Measurements from ENCODE around the gene ATP2A3.

The ATP2A3 gene

GRCh38 chr17:4006745-4007211 lies 42.5 kb upstream of the ATP2A3 start:
- H3K4me3 ChIP-seq (replicated peaks in 1 of 2; ENCODE audit: low read depth in 2 of 2, low read length in 2 of 2) = no peak overlapping the region
- TF ChIP-seq CTCF (IDR thresholded peaks at IDR 0.05; ENCODE audit: low read depth, low read length) = no peak
- DNase-seq (ENCODE audit: low read depth in 2 of 2) = no peak

GRCh38 chr17:4006165-4006589 lies 41.9 kb upstream of the ATP2A3 start:
- H3K4me3 ChIP-seq (replicated peaks in 1 of 2; ENCODE audit: low read depth in 2 of 2, low read length in 2 of 2) = no peak overlapping the region
- no peak for DNase-seq (ENCODE audit: low read depth in 2 of 2)
- no peak for TF ChIP-seq CTCF (IDR thresholded peaks at IDR 0.05; ENCODE audit: low read depth, low read length)

GRCh38 chr17:4005296-4006164 lies 41.3 kb upstream of the ATP2A3 start:
- DNase-seq (ENCODE audit: low read depth in 2 of 2) = no peak
- no peak for TF ChIP-seq CTCF (IDR thresholded peaks at IDR 0.05; ENCODE audit: low read depth, low read length)
- no peak overlapping the region for H3K4me3 ChIP-seq (replicated peaks in 1 of 2; ENCODE audit: low read depth in 2 of 2, low read length in 2 of 2)

- no peak overlapping the region for H3K4me3 ChIP-seq (replicated peaks in 1 of 2; ENCODE audit: low read depth in 2 of 2, low read length in 2 of 2)
- peak; percentile 34 for TF ChIP-seq CTCF (IDR thresholded peaks at IDR 0.05; ENCODE audit: low read depth, low read length)
- DNase-seq (ENCODE audit: low read depth in 2 of 2) = peak; percentile 33 to 35
Measured at GRCh38 chr17:4004517-4005295, 40.5 kb upstream of the ATP2A3 start.

- no peak overlapping the region for H3K4me3 ChIP-seq (replicated peaks in 1 of 2; ENCODE audit: low read depth in 2 of 2, low read length in 2 of 2)
- TF ChIP-seq CTCF (IDR thresholded peaks at IDR 0.05; ENCODE audit: low read depth, low read length) = no peak
- DNase-seq (ENCODE audit: low read depth in 2 of 2) = no peak
Measured at GRCh38 chr17:4003501-4004421, 39.5 kb upstream of the ATP2A3 start.

GRCh38 chr17:4003131-4003500 lies 38.9 kb upstream of the ATP2A3 start:
- DNase-seq (ENCODE audit: low read depth in 2 of 2) = no peak
- TF ChIP-seq CTCF (IDR thresholded peaks at IDR 0.05; ENCODE audit: low read depth, low read length) = no peak
- no peak overlapping the region for H3K4me3 ChIP-seq (replicated peaks in 1 of 2; ENCODE audit: low read depth in 2 of 2, low read length in 2 of 2)
